HG03108 (cell line): ENCODE measurements around the gene SLC25A12.
"Not testable (repeated sequence)": the region's sequence is repeated elsewhere in the genome, so short reads cannot be mapped to it uniquely, and the experiment has no call there.

Experiments used
- ATAC-seq: cut with Tn5 transposase; IDR thresholded peaks from one replicate; pipeline ENCODE4 v1.9.1; 2021; ENCODE audit warnings: moderate library complexity; ENCODE audit not compliant: unreplicated experiment

SLC25A12 gene

GRCh38 chr2:171792157-171792556, 101.9 kb downstream of the SLC25A12 start:
- ATAC-seq, result no peak

- no peak for ATAC-seq
These were observed 102.7 kb downstream of the SLC25A12 start for GRCh38 chr2:171791361-171791760.

- no peak for ATAC-seq
These were observed 104.1 kb downstream of the SLC25A12 start for GRCh38 chr2:171789956-171790355.

GRCh38 chr2:171788316-171788993, 105.6 kb downstream of the SLC25A12 start:
- no peak for ATAC-seq

GRCh38 chr2:171787333-171788072, 106.5 kb downstream of the SLC25A12 start:
- ATAC-seq, result no peak

- ATAC-seq, result no peak
These were observed 108.6 kb downstream of the SLC25A12 start for GRCh38 chr2:171785450-171785849.

GRCh38 chr2:171778515-171778914, 115.5 kb downstream of the SLC25A12 start:
- no peak for ATAC-seq

GRCh38 chr2:171774581-171774980, 119.5 kb downstream of the SLC25A12 start:
- ATAC-seq, result not testable (repeated sequence)

- no peak for ATAC-seq
These were observed 121.7 kb downstream of the SLC25A12 start for GRCh38 chr2:171772373-171772772.

- no peak for ATAC-seq
These were observed 122.6 kb downstream of the SLC25A12 start for GRCh38 chr2:171771463-171771862.

GRCh38 chr2:171763602-171764001, 130.4 kb downstream of the SLC25A12 start:
- ATAC-seq, result no peak

GRCh38 chr2:171762879-171763573, 131.0 kb downstream of the SLC25A12 start:
- no peak for ATAC-seq

GRCh38 chr2:171761176-171761575, 132.9 kb downstream of the SLC25A12 start:
- ATAC-seq, result not testable (repeated sequence)

- not testable (repeated sequence) for ATAC-seq
These were observed 135.3 kb downstream of the SLC25A12 start for GRCh38 chr2:171758762-171759161.

- ATAC-seq, result no peak
These were observed 139.6 kb downstream of the SLC25A12 start for GRCh38 chr2:171754254-171754939.

GRCh38 chr2:171747371-171747770, 146.7 kb downstream of the SLC25A12 start:
- ATAC-seq, result no peak

- ATAC-seq, result no peak
These were observed 148.2 kb downstream of the SLC25A12 start for GRCh38 chr2:171745806-171746205.

GRCh38 chr2:171745141-171745540, 148.9 kb downstream of the SLC25A12 start:
- no peak for ATAC-seq

- ATAC-seq, result no peak
These were observed 151.3 kb downstream of the SLC25A12 start for GRCh38 chr2:171742760-171743159.

GRCh38 chr2:171741189-171741588, 152.9 kb downstream of the SLC25A12 start:
- ATAC-seq, result no peak
